H4 (cell line): ENCODE data around the gene PPFIA4. TPM values are rescaled to one million over a fixed set of nuclear protein-coding genes. Genes with fewer than 3 reads are reported as not detected.

Experiments
- DNase-seq: peaks from one replicate; pipeline ENCODE4 v3.0.0-alpha.2; 2015; ENCODE audit warnings: low spot score
- total RNA-seq: library from RNA; depleted of rRNA; stranded (reverse); fragments of >200 nt; shearing (Covaris generic); gene quantifications from 2 replicates; pipeline ENCODE4 v1.2.3, GENCODE V29; 2014

Gene PPFIA4
- total RNA-seq, 1 experiment from 2014 or later = 1.1 TPM

- DNase-seq = no peak
Observed at GRCh38 chr1:203040513-203041275, 14.4 kb downstream of the PPFIA4 start.

- no peak for DNase-seq
Observed at GRCh38 chr1:203041351-203041932, 15.2 kb downstream of the PPFIA4 start.

GRCh38 chr1:203043830-203044545 is 17.7 kb downstream of the PPFIA4 start:
- no peak for DNase-seq

GRCh38 chr1:203044546-203045250 is 18.4 kb downstream of the PPFIA4 start:
- DNase-seq = no peak

GRCh38 chr1:203045336-203045735 is 19.0 kb downstream of the PPFIA4 start:
- no peak for DNase-seq

GRCh38 chr1:203045821-203046594 is 19.7 kb downstream of the PPFIA4 start:
- no peak for DNase-seq

GRCh38 chr1:203046984-203047630 is 20.8 kb downstream of the PPFIA4 start:
- no peak for DNase-seq

- DNase-seq = no peak
Observed at GRCh38 chr1:203048086-203048485, 21.8 kb downstream of the PPFIA4 start.

- no peak for DNase-seq
Observed at GRCh38 chr1:203048555-203049051, 22.3 kb downstream of the PPFIA4 start.

GRCh38 chr1:203049077-203049476 is 22.8 kb downstream of the PPFIA4 start:
- no peak for DNase-seq

- DNase-seq = no peak
Observed at GRCh38 chr1:203049576-203050180, 23.4 kb downstream of the PPFIA4 start.

- DNase-seq = no peak
Observed at GRCh38 chr1:203050826-203051225, 24.5 kb downstream of the PPFIA4 start.

- DNase-seq = no peak
Observed at GRCh38 chr1:203051841-203052324, 25.6 kb downstream of the PPFIA4 start.

- DNase-seq = no peak
Observed at GRCh38 chr1:203052601-203053000, 26.3 kb downstream of the PPFIA4 start.

GRCh38 chr1:203054184-203054583 is 27.9 kb downstream of the PPFIA4 start:
- DNase-seq = no peak

- DNase-seq = no peak
Observed at GRCh38 chr1:203054642-203055041, 28.4 kb downstream of the PPFIA4 start.

- no peak for DNase-seq
Observed at GRCh38 chr1:203055161-203055799, 29.0 kb downstream of the PPFIA4 start.

GRCh38 chr1:203056012-203056411 is 29.7 kb downstream of the PPFIA4 start:
- no peak for DNase-seq

- no peak for DNase-seq
Observed at GRCh38 chr1:203056516-203056915, 30.2 kb downstream of the PPFIA4 start.
